ENCODE results near the gene CACNA2D2.

CACNA2D2 gene

GRCh38 chr3:50322386-50323091, 180.9 kb downstream of the CACNA2D2 start, which contains the start of gene HYAL2:
Gene HYAL2, minus strand, starts transcription at chr3:50322745. Its CDS starts 2,256 bp downstream, at chr3:50320489.
- FAIRE-seq = no peak

DNA sequence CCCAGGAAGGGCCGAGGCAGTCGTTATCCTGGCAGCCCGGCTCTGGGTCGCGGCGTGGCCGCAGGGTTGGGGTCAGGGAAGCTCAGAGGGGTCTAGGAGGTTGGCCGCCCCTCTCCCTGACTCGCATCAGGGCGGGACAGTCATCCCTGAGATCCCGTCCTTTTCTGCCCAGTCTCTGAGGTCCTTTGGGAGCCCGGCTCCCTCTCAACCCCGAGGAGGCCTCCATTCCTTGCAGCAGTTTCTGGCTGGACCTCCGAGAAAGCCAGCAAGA, 181.4 kb downstream of the CACNA2D2 start:
- no peak for FAIRE-seq

- FAIRE-seq = no peak
Observed at GRCh38 chr3:50321336-50322114, 181.9 kb downstream of the CACNA2D2 start.

- no peak for FAIRE-seq
Observed at GRCh38 chr3:50320853-50321335, 182.5 kb downstream of the CACNA2D2 start.

DNA sequence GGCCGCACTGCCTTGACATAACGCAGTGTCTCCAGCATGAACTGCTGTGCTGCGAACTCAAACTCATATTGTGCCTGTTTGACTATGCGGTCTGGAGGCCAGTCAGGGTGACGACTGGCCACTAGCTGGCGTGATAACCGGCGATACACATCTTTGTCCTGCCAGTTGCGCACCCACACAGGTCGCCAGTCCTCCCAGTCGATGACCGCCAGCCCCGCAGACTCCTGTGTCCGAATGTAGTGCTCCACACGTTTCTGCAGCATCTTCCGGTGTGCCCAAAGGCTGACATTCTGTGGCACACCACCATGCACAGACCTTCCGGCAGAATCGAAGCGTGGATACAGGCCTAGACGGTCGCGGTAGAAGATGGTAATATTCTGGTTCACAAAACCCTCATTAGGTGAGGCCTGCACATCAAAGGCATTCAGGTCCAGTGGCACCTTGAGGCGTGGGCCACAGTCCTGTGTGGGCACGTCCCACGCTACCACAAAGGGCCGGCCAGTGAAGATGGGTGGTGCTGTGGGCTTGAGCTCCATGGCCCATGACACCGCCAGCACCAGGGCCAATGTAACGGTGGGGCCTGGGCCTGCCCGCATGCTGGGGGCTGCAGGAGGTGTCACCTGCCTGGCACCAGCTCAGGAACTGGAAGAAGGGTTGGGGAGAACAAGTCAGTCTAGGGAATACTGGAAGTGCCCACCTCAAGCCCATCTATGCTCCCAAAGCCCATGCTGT, 183.4 kb downstream of the CACNA2D2 start:
- FAIRE-seq = no peak

DNA sequence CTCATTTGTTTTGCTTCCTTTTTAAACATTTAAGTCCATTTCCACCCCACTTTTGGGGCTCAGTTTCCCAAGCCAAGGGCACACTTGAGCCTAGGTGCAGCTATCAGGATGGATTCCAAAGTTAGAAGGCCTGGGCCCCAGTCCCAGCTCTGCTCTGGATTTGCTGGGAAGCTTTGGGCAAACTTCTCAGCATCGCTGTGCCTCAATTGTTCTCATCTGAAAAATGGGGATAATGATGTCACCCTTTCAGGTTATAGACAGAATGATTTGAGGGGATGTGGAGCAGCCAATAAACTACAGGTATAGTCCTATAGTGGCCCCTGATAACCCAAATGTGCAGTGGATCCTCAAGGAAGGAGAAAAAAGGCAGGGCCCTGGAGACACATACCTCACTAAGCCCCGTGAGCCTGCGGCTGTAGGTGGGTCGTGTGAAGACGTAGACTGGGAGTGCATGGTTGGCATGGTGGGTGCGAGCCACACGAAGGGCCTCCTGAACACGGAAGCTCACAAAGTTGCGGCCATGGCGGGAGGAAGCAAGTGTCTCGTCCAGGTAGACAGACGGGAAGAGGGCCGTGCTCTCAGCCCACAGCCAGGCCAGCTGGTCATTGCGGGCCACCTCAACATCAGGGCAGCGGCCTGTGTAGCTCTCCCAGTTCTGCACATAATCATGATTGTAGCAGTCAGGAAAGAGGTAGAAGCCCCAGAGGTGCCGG, 184.1 kb downstream of the CACNA2D2 start:
- FAIRE-seq = no peak

GRCh38 chr3:50318615-50319014, 184.8 kb downstream of the CACNA2D2 start:
- no peak for FAIRE-seq

DNA sequence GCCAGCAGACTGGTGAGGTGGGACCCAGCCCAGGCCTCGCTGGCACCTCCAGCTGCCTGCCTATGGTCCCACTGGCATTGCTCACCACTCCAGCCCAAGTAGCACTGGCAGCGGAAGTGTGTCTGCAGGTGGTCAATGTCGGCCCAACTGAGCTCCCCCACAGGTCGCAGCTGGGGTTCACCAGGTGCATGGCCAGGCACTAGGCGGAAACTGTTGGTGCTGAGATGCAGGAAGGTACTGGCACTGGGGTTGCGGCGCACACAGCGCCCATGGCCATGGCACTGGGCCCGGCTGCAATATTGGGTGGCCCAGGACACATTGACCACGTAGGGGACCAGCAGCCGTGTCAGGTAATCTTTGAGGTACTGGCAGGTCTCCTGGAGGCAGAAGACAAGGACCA, 185.3 kb downstream of the CACNA2D2 start:
- no peak for FAIRE-seq

GRCh38 chr3:50317300-50317699, 186.1 kb downstream of the CACNA2D2 start:
- no peak for FAIRE-seq

GRCh38 chr3:50316657-50317242, 186.7 kb downstream of the CACNA2D2 start:
- no peak for FAIRE-seq

DNA sequence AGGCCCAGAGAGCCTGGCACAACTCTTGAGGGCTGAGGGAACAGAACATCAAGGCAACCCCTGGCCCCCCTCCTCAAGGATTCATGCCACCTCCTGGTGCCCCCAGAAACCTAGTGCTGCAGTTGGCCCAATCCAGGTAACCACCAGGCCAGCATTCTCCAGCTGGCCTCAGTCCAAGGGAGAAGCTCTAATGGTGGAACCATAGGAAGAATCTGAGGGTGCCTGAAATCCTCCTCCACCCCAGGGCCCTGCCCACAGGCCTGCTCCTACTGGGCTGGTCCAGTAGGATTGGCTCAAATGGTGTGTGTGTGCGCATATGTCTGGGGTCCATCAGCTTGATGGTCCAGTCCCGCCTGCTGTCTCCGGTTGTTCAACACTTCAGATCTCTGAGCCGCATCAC, 188.6 kb downstream of the CACNA2D2 start:
- FAIRE-seq = no peak

GRCh38 chr3:50314342-50314741, 189.1 kb downstream of the CACNA2D2 start:
- FAIRE-seq = no peak
